RWPE1 (cell line): ENCODE results near the gene AWAT2.
"Not testable (repeated sequence)": the region's sequence is repeated elsewhere in the genome, so short reads cannot be mapped to it uniquely, and the experiment has no call there.

Source experiments
- CTCF ChIA-PET: fragments of 350-600 bp; sonication (Branson Sonifier 250); formaldehyde crosslinking; extraction: SDS; loops from one replicate; lab custom pipeline; 2021; lab: Yijun Ruan, JAX
- POLR2A ChIA-PET: fragments of 400-600 bp; formaldehyde crosslinking; extraction: SDS; loops from one replicate; lab custom pipeline; 2020; ENCODE audit warnings: antibody characterized with exemption; ENCODE audit not compliant: low non-redundant PET; lab: Yijun Ruan, JAX
- DNase-seq: peaks from one replicate; pipeline ENCODE4 v3.0.0; 2012; ENCODE audit warnings: low spot score
- H3K27ac ChIP-seq: fragments of 450-650 bp; 2 replicates; pipeline ENCODE4 v1.5.1; 2017
- TF ChIP-seq, protein P1 (sequence below): fragments of 450-650 bp; conservative IDR thresholded peaks from 2 replicates; pipeline ENCODE4 v1.5.1; 2017; ENCODE audit warnings: low read depth, mild to moderate bottlenecking

AWAT2 gene

DNA sequence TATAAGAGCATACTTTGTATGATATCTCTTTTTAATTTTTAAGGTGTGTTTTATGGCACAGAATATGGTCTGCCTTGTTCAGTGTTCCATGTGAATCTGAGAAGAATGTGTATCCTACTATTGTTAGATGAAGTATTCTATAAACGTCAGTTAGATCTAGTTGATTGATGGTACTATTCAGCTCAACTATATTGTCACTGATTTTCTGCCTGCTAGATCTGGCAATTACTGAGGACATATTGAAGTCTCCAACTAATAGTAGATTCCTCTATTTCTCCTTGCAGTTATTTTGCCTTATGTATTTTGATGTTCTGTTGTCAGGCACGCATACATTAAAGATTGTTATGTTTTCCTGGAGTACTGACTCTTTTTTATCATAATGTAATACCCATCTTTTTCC, 39.8 kb downstream of the AWAT2 start:
- TF ChIP-seq, protein P1, sequence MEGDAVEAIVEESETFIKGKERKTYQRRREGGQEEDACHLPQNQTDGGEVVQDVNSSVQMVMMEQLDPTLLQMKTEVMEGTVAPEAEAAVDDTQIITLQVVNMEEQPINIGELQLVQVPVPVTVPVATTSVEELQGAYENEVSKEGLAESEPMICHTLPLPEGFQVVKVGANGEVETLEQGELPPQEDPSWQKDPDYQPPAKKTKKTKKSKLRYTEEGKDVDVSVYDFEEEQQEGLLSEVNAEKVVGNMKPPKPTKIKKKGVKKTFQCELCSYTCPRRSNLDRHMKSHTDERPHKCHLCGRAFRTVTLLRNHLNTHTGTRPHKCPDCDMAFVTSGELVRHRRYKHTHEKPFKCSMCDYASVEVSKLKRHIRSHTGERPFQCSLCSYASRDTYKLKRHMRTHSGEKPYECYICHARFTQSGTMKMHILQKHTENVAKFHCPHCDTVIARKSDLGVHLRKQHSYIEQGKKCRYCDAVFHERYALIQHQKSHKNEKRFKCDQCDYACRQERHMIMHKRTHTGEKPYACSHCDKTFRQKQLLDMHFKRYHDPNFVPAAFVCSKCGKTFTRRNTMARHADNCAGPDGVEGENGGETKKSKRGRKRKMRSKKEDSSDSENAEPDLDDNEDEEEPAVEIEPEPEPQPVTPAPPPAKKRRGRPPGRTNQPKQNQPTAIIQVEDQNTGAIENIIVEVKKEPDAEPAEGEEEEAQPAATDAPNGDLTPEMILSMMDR = no peak
- no peak overlapping the region for H3K27ac ChIP-seq
- CTCF ChIA-PET = interaction anchor here (0.6 kb wide), 1 partner anchor 15 kb away, joined by 3 read pairs; no protein-coding TSS in a partner anchor
- DNase-seq = no peak
- POLR2A ChIA-PET = no interaction called here

DNA sequence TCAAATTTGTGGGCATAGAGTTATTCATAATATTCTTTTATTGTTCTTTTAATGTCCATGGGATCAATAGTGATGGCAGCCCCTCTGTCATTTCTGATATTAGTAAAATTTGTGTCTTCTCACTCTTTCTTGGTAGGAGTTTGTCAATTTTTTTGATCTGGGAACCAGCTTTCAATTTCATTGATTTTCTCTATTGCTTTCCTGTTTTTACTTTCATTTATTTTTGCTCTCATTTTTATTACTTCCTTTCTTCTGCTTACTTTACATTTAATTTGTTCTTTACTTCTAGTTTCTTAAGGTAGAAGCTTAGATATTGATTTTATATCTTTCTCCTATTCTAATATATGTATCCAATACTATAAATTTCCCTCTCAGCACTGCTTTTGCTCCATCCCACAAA, 40.7 kb downstream of the AWAT2 start:
- H3K27ac ChIP-seq = no peak overlapping the region
- ChIA-PET POLR2A (no interaction called here), CTCF (no interaction called here)
- TF ChIP-seq, protein P1 = no peak
- no peak for DNase-seq

DNA sequence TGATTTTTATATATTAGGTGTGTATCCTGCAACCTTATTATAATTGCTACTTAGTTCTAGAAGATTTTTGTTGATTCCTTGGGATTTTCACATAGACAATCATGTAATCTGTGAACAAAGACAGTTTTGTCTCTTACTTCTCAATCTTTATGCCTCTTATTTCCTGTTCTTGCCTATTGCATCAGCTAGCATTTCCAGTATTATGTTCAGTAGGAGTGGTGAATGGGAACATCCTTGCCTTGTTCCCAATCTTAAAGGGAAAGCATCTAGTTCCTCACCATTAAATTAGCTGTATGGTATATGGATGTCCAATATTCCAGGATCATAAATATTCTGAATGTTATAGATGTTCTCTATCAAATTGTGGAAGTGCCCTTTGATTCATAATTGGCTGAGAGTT, 41.8 kb downstream of the AWAT2 start:
- CTCF ChIA-PET = no interaction called here

DNA sequence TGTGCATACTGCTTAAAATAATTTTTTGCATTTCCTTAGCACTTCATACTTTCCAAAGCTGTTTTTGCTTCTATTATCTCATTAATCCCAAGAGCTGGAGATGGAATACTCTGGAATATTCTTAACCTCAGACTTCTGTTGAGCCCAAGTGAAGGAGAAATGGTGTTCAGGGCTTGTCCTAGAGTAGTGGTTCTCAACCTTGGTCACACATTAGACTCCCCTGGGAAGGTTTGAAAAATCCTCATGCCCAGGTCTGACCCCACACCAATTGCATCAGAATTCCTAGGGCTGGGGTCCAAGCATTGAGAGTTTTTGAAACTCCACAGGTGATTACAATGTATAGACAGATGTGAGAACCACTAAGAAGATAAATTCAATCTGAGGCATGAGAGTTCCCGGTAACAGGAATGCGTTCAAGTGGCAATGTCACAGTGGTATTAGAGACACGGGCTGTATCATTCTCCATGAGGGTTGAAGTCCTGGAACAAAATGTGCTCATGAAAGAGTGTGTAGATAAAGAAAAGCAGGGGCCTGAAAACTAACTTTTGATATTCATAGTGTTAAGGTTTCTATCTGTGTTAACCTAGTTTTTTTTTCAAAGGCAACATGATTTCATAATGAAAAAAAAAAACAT, 47.9 kb downstream of the AWAT2 start:
- POLR2A ChIA-PET = no interaction called here
- no peak overlapping the region for H3K27ac ChIP-seq
- DNase-seq = no peak
- CTCF ChIA-PET = no interaction called here
- TF ChIP-seq, protein P1 = no peak

More for the DNA sequence above, 41.8 kb downstream of the AWAT2 start:
- POLR2A ChIA-PET = no interaction called here
- H3K27ac ChIP-seq = no peak overlapping the region
- DNase-seq = no peak
- TF ChIP-seq, protein P1 = no peak

GRCh38 chrX:70001269-70001668, 48.5 kb downstream of the AWAT2 start:
- POLR2A ChIA-PET = no interaction called here
- TF ChIP-seq, protein P1 = no peak
- CTCF ChIA-PET = no interaction called here
- DNase-seq = no peak
- no peak overlapping the region for H3K27ac ChIP-seq

DNA sequence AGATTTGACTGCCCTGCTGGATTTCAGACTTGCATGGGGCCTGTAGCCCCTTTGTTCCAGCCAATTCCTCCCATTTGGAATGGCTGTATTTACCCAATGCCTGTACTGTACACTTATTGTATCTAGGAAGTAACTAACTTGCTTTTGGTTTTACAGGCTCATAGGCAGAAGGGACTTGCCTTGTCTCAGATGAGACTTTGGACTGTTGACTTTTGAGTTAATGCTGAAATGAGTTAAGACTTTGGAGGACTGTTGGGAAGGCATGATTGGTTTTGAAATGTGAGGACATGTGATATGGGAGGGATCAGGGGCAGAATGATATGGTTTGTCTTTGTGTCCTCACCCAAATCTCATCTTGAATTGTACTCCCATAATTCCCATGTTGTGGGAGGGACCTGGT, 51.4 kb downstream of the AWAT2 start:
- POLR2A ChIA-PET, CTCF ChIA-PET, H3K27ac ChIP-seq, DNase-seq: not testable (repeated sequence)

- TF ChIP-seq, protein P1 = no peak
- no peak overlapping the region for H3K27ac ChIP-seq
- DNase-seq = no peak
- ChIA-PET CTCF (no interaction called here), POLR2A (no interaction called here)
Measured at GRCh38 chrX:69996113-69996468, 53.6 kb downstream of the AWAT2 start.
